Measurements from ENCODE around the gene CD59.

DNA sequence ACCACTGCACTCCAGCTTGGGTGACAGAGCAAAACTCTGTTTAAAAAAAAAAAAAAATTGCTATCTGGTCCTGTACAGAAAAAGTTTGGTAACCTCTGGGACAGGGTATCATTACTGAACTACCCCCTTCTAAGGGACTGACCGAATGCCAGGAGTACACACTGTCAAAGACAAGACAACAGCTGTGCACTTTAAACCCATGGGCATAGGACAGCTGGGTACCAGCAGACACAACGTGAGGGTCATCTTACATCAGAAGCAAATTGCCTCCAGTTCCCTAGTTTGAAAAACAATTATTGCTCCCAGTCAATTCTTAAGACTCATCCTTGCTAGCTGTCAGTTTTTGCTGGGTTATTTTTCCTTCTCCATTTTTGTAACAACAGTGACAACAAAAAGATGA is 17.8 kb downstream of the CD59 start:
- TF ChIP-seq, protein P1, sequence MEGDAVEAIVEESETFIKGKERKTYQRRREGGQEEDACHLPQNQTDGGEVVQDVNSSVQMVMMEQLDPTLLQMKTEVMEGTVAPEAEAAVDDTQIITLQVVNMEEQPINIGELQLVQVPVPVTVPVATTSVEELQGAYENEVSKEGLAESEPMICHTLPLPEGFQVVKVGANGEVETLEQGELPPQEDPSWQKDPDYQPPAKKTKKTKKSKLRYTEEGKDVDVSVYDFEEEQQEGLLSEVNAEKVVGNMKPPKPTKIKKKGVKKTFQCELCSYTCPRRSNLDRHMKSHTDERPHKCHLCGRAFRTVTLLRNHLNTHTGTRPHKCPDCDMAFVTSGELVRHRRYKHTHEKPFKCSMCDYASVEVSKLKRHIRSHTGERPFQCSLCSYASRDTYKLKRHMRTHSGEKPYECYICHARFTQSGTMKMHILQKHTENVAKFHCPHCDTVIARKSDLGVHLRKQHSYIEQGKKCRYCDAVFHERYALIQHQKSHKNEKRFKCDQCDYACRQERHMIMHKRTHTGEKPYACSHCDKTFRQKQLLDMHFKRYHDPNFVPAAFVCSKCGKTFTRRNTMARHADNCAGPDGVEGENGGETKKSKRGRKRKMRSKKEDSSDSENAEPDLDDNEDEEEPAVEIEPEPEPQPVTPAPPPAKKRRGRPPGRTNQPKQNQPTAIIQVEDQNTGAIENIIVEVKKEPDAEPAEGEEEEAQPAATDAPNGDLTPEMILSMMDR (IDR thresholded peaks at IDR 0.05; ENCODE audit: low read length): no peak
- TF ChIP-seq EZH2 (IDR thresholded peaks at IDR 0.05; ENCODE audit: borderline replicate concordance, low read length): no peak
